Activated T-cell treated with anti-CD3 and anti-CD28 coated beads, Interleukin-2, amount 50 U/mL, for 48 hours (primary cell): ENCODE measurements around the gene CRTC1.
"Not testable (repeated sequence)": the region's sequence is repeated elsewhere in the genome, so short reads cannot be mapped to it uniquely, and the experiment has no call there.

Source experiments
- DNase-seq, 2 experiments: peaks; one replicate each; pipeline ENCODE4 v3.0.0-alpha.2; 2020

CRTC1 gene

GRCh38 chr19:18733196-18733647 lies 49.7 kb downstream of the CRTC1 start:
- DNase-seq, result no peak

GRCh38 chr19:18733762-18734332 lies 50.4 kb downstream of the CRTC1 start:
- not testable (repeated sequence) for DNase-seq

- no peak for DNase-seq
These were observed 51.8 kb downstream of the CRTC1 start for GRCh38 chr19:18735324-18735723.

GRCh38 chr19:18735752-18736151 lies 52.3 kb downstream of the CRTC1 start:
- DNase-seq, result no peak

GRCh38 chr19:18736415-18737336 lies 53.2 kb downstream of the CRTC1 start:
- no peak for DNase-seq

GRCh38 chr19:18737337-18737953 lies 54.0 kb downstream of the CRTC1 start:
- no peak for DNase-seq

- no peak for DNase-seq
These were observed 54.5 kb downstream of the CRTC1 start for GRCh38 chr19:18737954-18738351.

GRCh38 chr19:18738961-18739690 lies 55.6 kb downstream of the CRTC1 start:
- no peak for DNase-seq

- no peak for DNase-seq
These were observed 57.9 kb downstream of the CRTC1 start for GRCh38 chr19:18741124-18742121.

- no peak for DNase-seq
These were observed 58.8 kb downstream of the CRTC1 start for GRCh38 chr19:18742324-18742723.

GRCh38 chr19:18742838-18743783 lies 59.6 kb downstream of the CRTC1 start:
- DNase-seq, result no peak

- DNase-seq, result no peak
These were observed 60.4 kb downstream of the CRTC1 start for GRCh38 chr19:18743784-18744418.

- DNase-seq, result no peak
These were observed 61.7 kb downstream of the CRTC1 start for GRCh38 chr19:18745012-18745735.

GRCh38 chr19:18745931-18746330 lies 62.5 kb downstream of the CRTC1 start:
- DNase-seq, result no peak

GRCh38 chr19:18746401-18747325 lies 63.2 kb downstream of the CRTC1 start:
- no peak for DNase-seq

GRCh38 chr19:18749362-18750231 lies 66.1 kb downstream of the CRTC1 start:
- no peak for DNase-seq

- no peak for DNase-seq
These were observed 67.0 kb downstream of the CRTC1 start for GRCh38 chr19:18750295-18750970.
